IMR-90 (cell line): Measurements from ENCODE around the gene SLC23A2. TPM values are rescaled to one million over a fixed set of nuclear protein-coding genes. Genes with fewer than 3 reads are reported as not detected.

ENCODE experiments used
- ATAC-seq: fragments of 200-7000 bp; cut with Tn5 transposase; 2 replicates; pipeline ENCODE4 v1.9.1; 2020; ENCODE audit warnings: low read depth, mild to moderate bottlenecking, moderate library complexity
- BruUV-seq: library from RNA; stranded (reverse); fragments of 400-500 nt; replicated peaks from 2 replicates; lab custom pipeline; 2021; lab: Mats Ljungman, UMichigan
- CTCF ChIA-PET: fragments of 300-600 bp; formaldehyde crosslinking; extraction: SDS; loops from one replicate; lab custom pipeline; 2021; ENCODE audit warnings: antibody characterized with exemption; lab: Yijun Ruan, JAX
- POLR2A ChIA-PET: fragments of 300-600 bp; sonication (Branson Sonifier 250); formaldehyde crosslinking; loops from one replicate; lab custom pipeline; 2022; ENCODE audit warnings: antibody characterized with exemption; ENCODE audit not compliant: unreplicated experiment; lab: Charles Lee
- DNase-seq: peaks from one replicate; pipeline ENCODE4 v3.0.0; 2013
- H2AFZ ChIP-seq: replicated peaks from 2 replicates; pipeline ENCODE3; 2013; ENCODE audit warnings: low read length, mild to moderate bottlenecking; ENCODE audit not compliant: poor library complexity
- H2AK5ac ChIP-seq: 2 replicates; pipeline ENCODE4 v1.6.1; 2013; ENCODE audit warnings: low read depth, low read length, inconsistent platforms
- H2AK9ac ChIP-seq: replicated peaks from 2 replicates; pipeline ENCODE3; 2013; ENCODE audit warnings: mild to moderate bottlenecking, low read depth, low read length, moderate library complexity; ENCODE audit not compliant: poor library complexity
- H2BK120ac ChIP-seq: 2 replicates; pipeline ENCODE4 v1.6.1; 2013; ENCODE audit warnings: low read depth, low read length, inconsistent platforms
- H2BK15ac ChIP-seq: 3 replicates; pipeline ENCODE4 v1.6.1; 2013; ENCODE audit warnings: low read depth, low read length, inconsistent platforms
- H2BK20ac ChIP-seq: 2 replicates; pipeline ENCODE4 v1.6.1; 2013; ENCODE audit warnings: low read depth, mild to moderate bottlenecking, inconsistent platforms, low read length, moderate library complexity
- H2BK5ac ChIP-seq: 2 replicates; pipeline ENCODE4 v1.6.1; 2013; ENCODE audit warnings: mild to moderate bottlenecking, low read depth, low read length, inconsistent platforms; ENCODE audit not compliant: poor library complexity, severe bottlenecking
- H3K14ac ChIP-seq: replicated peaks from 2 replicates; pipeline ENCODE4 v1.6.1; 2013; ENCODE audit warnings: low read depth, low read length, inconsistent platforms
- H3K18ac ChIP-seq: 2 replicates; pipeline ENCODE4 v1.6.1; 2013; ENCODE audit warnings: low read depth, low read length, control low read depth
- H3K23ac ChIP-seq: 2 replicates; pipeline ENCODE4 v1.6.1; 2013; ENCODE audit warnings: low read depth, low read length, inconsistent platforms
- H3K27ac ChIP-seq: 2 replicates; pipeline ENCODE4 v1.5.1; 2013; ENCODE audit warnings: mild to moderate bottlenecking, control low read depth, low read length; ENCODE audit not compliant: insufficient read depth
- H3K27me3 ChIP-seq: 2 replicates; pipeline ENCODE4 v1.6.1; 2013; ENCODE audit warnings: low read length; ENCODE audit not compliant: control insufficient read depth, insufficient read depth
- H3K36me3 ChIP-seq: 2 replicates; pipeline ENCODE4 v1.6.1; 2013; ENCODE audit warnings: low read length, mixed read lengths; ENCODE audit not compliant: control insufficient read depth, insufficient read depth
- H3K4ac ChIP-seq: 2 replicates; pipeline ENCODE4 v1.6.1; 2013; ENCODE audit warnings: low read depth, low read length, inconsistent platforms
- H3K4me1 ChIP-seq: 2 replicates; pipeline ENCODE4 v1.6.1; 2013; ENCODE audit warnings: low read length, mixed read lengths; ENCODE audit not compliant: control insufficient read depth, insufficient read depth
- H3K4me2 ChIP-seq: 2 replicates; pipeline ENCODE4 v1.6.1; 2013; ENCODE audit warnings: low read depth, mild to moderate bottlenecking, control low read depth, low read length, moderate library complexity
- H3K4me3 ChIP-seq: 2 replicates; pipeline ENCODE4 v1.5.1; 2013; ENCODE audit warnings: low read depth, mild to moderate bottlenecking, control low read depth, low read length, moderate library complexity; ENCODE audit not compliant: insufficient read depth
- H3K56ac ChIP-seq: 2 replicates; pipeline ENCODE4 v1.6.1; 2013; ENCODE audit warnings: low read length, inconsistent platforms; ENCODE audit not compliant: insufficient read depth; ENCODE audit errors: extremely low read depth
- H3K79me1 ChIP-seq, 2 experiments: 2 replicates each; pipeline ENCODE4 v1.6.1; 2013; ENCODE audit warnings: low read length in 2 of 2, inconsistent platforms in 1 of 2, low read depth in 1 of 2
- H3K9ac ChIP-seq: 2 replicates; pipeline ENCODE4 v1.6.1; 2013; ENCODE audit warnings: low read depth, low read length, control low read depth
- H3K9me1 ChIP-seq: 2 replicates; pipeline ENCODE4 v1.6.1; 2013; ENCODE audit warnings: low read length, inconsistent platforms; ENCODE audit not compliant: insufficient read depth
- H3K9me3 ChIP-seq: 2 replicates; pipeline ENCODE4 v1.6.1; 2013; ENCODE audit warnings: low read length; ENCODE audit not compliant: control insufficient read depth, insufficient read depth
- H4K20me1 ChIP-seq: 2 replicates; pipeline ENCODE4 v1.6.1; 2013; ENCODE audit warnings: low read length, inconsistent platforms; ENCODE audit not compliant: insufficient read depth
- H4K5ac ChIP-seq: 2 replicates; pipeline ENCODE4 v1.6.1; 2013; ENCODE audit warnings: mild to moderate bottlenecking, low read depth, low read length, control low read depth
- H4K8ac ChIP-seq, 2 experiments: 2 replicates each; pipeline ENCODE4 v1.6.1; 2013; ENCODE audit warnings: low read depth in 2 of 2, low read length in 2 of 2, control low read depth in 1 of 2, inconsistent platforms in 1 of 2
- H4K91ac ChIP-seq: 2 replicates; pipeline ENCODE4 v1.6.1; 2013; ENCODE audit warnings: low read depth, low read length, inconsistent platforms; ENCODE audit not compliant: insufficient read depth
- CEBPB ChIP-seq: IDR thresholded peaks from 2 replicates; pipeline ENCODE4 v1.6.1; 2012; ENCODE audit warnings: low read depth, low read length, improper control_type of control experiment
- MXI1 ChIP-seq: IDR thresholded peaks from 2 replicates; pipeline ENCODE4 v1.6.1; 2012; ENCODE audit warnings: low read depth, mild to moderate bottlenecking, low read length, moderate library complexity, borderline replicate concordance
- RAD21 ChIP-seq: IDR thresholded peaks from 2 replicates; pipeline ENCODE4 v1.6.1; 2012; ENCODE audit warnings: low read length, improper control_type of control experiment
- RCOR1 ChIP-seq: IDR thresholded peaks from 2 replicates; pipeline ENCODE4 v1.6.1; 2012; ENCODE audit warnings: mild to moderate bottlenecking, low read length, improper control_type of control experiment; ENCODE audit not compliant: insufficient replicate concordance
- RFX5 ChIP-seq: IDR thresholded peaks from 2 replicates; pipeline ENCODE4 v1.8.0; 2012; ENCODE audit warnings: low read depth, mild to moderate bottlenecking, low read length, moderate library complexity
- WGBS, 2 experiments: methylation state at CpG; one replicate each; pipeline versions ENCODE4 v1.1.5 to v1.1.7; 2013; ENCODE audit warnings: missing lambda C conversion rate in 2 of 2; ENCODE audit not compliant: insufficient read length in 1 of 2; ENCODE audit errors: extremely low coverage in 2 of 2; 5-methylcytosine and 5-hydroxymethylcytosine counted together
- dilution Hi-C: fragments of 300-500 bp; cut with HindIII; formaldehyde crosslinking; loops from one replicate; pipeline ENCODE4 v1.14.3; 2018; ENCODE audit warnings: low sequenced_read_pairs; ENCODE audit not compliant: unreplicated experiment
- in situ Hi-C: fragments of 300-500 bp; cut with MboI; formaldehyde crosslinking; loops from 3 replicates; pipeline ENCODE4 v1.14.3; 2019; ENCODE audit warnings: low sequenced_read_pairs, inconsistent platforms, mixed read lengths
- intact Hi-C: fragments of 100-400 bp; cut with micrococcal nuclease; formaldehyde crosslinking; loops from 2 replicates; pipeline ENCODE4 v1.10.0; 2022
- polyA plus RNA-seq, 3 experiments: library from polyadenylated mRNA; depleted of rRNA; stranded (reverse); fragments of >200 nt; gene quantifications; 2 replicates each; pipeline ENCODE4 v1.2.3, GENCODE V29; 2012; ENCODE audit warnings: low replicate concordance in 1 of 3
- total RNA-seq: library from RNA; depleted of rRNA; stranded (reverse); fragments of >200 nt; gene quantifications from 2 replicates; pipeline ENCODE4 v1.2.3, GENCODE V29; 2012
- TF ChIP-seq, protein P1 (sequence below): fragments of 150-350 bp; IDR thresholded peaks from 2 replicates; pipeline ENCODE4 v1.6.1; 2016; ENCODE audit warnings: low read depth, mild to moderate bottlenecking, low read length, moderate library complexity, borderline replicate concordance

SLC23A2 gene
- total and polyA plus RNA-seq, 2 of the 4 experiments (the other 2 are of a cell fraction), result 10.2 to 14.4 TPM

DNA sequence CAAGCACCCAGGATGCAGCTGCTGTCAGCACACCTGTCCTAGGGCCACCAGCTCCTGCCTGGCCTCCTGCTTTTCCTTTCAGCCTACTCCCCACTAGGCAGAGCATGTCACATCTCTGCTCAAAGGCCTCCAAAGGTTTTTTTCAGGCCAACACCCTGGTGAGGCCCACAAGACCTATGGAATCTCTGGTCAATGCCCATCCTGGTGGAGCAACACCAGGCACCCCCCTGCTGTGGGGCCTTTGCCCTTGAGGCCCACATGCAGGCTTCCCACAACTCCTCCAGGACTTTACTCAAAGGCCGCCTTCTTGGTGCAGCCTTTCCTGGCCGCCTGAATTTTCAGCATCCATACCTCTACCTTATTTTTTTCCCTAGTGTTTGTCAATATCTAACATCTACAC is 76.9 kb downstream of the SLC23A2 start:
- ChIA-PET CTCF (no interaction called here), POLR2A (no interaction called here)
- H4K91ac ChIP-seq, result no peak overlapping the region
- no peak overlapping the region for H3K14ac ChIP-seq
- no peak overlapping the region for H3K4me2 ChIP-seq
- dilution Hi-C loops, result no loop called here
- no peak overlapping the region for H4K5ac ChIP-seq
- no peaks in the 10 kb centered on the region for H4K20me1 ChIP-seq
- peaks cover 1% of the 10 kb centered on the region for H3K36me3 ChIP-seq
- no peaks in the 10 kb centered on the region for H3K9me3 ChIP-seq
- H2AK9ac ChIP-seq, result no peak overlapping the region
- no peak overlapping the region for H4K8ac ChIP-seq
- no peak overlapping the region for H2AK5ac ChIP-seq
- H2BK20ac ChIP-seq, result no peak overlapping the region
- WGBS, 2 experiments, result 93% methylated on average over 2 of the region's 2 CpGs; no CpG with 5 or more reads in 1 of the 2 experiments
- H3K4ac ChIP-seq, result no peak overlapping the region
- H3K18ac ChIP-seq, result no peak overlapping the region
- peaks cover 21% of the 10 kb centered on the region for H3K9me1 ChIP-seq
- H3K56ac ChIP-seq, result no peak overlapping the region
- no peak overlapping the region for H3K23ac ChIP-seq
- no peak overlapping the region for H2BK120ac ChIP-seq
- DNase-seq, result no peak
- no peak overlapping the region for H2BK15ac ChIP-seq
- H3K9ac ChIP-seq, result no peak overlapping the region
- H3K79me1 ChIP-seq, result peaks cover 3 to 36% of the 10 kb centered on the region in 2 experiments; a peak in 2 of 4 replicates
- H3K4me1 ChIP-seq, result peaks cover 9% of the 10 kb centered on the region
- no peak for ATAC-seq
- no peaks in the 10 kb centered on the region for H3K27me3 ChIP-seq
- in situ Hi-C loops, result no loop called here
- intact Hi-C loops, result no loop called here
- H3K27ac ChIP-seq, result no peak overlapping the region
- no TSS peak for BruUV-seq
- H2AFZ ChIP-seq, result peak overlapping the region; percentile 53
- H2BK5ac ChIP-seq, result no peak overlapping the region
- TF ChIP-seq RCOR1, result no peak
- TF ChIP-seq RFX5, result no peak
- TF ChIP-seq RAD21, result no peak
- TF ChIP-seq CEBPB, result no peak
- no peak for TF ChIP-seq MXI1
- TF ChIP-seq, protein P1, sequence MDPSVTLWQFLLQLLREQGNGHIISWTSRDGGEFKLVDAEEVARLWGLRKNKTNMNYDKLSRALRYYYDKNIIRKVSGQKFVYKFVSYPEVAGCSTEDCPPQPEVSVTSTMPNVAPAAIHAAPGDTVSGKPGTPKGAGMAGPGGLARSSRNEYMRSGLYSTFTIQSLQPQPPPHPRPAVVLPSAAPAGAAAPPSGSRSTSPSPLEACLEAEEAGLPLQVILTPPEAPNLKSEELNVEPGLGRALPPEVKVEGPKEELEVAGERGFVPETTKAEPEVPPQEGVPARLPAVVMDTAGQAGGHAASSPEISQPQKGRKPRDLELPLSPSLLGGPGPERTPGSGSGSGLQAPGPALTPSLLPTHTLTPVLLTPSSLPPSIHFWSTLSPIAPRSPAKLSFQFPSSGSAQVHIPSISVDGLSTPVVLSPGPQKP, result no peak
- H3K4me3 ChIP-seq, result no peak overlapping the region
